GM10248 (cell line): Measurements from ENCODE around the gene SH3GLB1.

Experiments used
- CTCF ChIA-PET: fragments of 300-600 bp; sonication (Branson Sonifier 250); formaldehyde crosslinking; extraction: SDS; loops from one replicate; lab custom pipeline; 2021; ENCODE audit warnings: antibody characterized with exemption; lab: Yijun Ruan, JAX
- POLR2A ChIA-PET: fragments of 350-650 bp; sonication (Branson Sonifier 250); formaldehyde crosslinking; extraction: SDS; loops from one replicate; lab custom pipeline; 2020; ENCODE audit warnings: antibody characterized with exemption; lab: Yijun Ruan, JAX
- DNase-seq: peaks from one replicate; pipeline ENCODE4 v3.0.0; 2012; ENCODE audit errors: extremely low spot score
- TF ChIP-seq, protein P1 (sequence below): IDR thresholded peaks from 2 replicates; pipeline ENCODE4 v1.5.1; 2012; ENCODE audit warnings: mild to moderate bottlenecking, low read depth; ENCODE audit errors: extremely low read depth, missing control alignments, control extremely low read depth

SH3GLB1 gene

DNA sequence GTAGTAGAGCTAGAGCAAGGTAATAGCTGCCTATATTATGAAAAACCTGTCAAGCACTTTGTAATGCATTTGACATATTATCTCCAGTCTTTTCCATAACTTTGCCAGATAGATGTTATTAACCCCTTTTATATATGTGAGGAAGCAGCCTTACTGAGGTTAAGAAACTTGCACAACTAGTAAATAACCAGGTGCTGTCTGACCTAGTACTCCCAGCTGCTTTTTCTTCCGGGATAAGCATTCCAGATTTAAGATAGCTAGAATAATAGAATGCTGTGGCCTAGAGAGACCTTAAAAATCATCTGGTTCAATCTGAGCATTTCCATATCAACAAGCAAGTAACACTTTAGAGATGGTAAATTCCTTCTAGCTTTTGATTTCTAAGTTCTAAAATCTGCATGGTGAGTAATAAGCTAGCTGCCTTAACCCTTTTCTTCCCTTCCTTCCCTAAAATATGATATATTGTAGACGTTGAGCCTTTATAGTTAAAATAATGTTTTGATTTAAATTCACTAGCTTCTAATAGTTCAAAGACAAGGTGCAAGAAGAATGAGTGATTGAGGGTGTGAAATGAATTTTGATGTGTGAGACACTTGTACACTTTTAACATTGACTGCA, 1.8 kb downstream of the SH3GLB1 start:
- POLR2A ChIA-PET: no interaction called here

DNA sequence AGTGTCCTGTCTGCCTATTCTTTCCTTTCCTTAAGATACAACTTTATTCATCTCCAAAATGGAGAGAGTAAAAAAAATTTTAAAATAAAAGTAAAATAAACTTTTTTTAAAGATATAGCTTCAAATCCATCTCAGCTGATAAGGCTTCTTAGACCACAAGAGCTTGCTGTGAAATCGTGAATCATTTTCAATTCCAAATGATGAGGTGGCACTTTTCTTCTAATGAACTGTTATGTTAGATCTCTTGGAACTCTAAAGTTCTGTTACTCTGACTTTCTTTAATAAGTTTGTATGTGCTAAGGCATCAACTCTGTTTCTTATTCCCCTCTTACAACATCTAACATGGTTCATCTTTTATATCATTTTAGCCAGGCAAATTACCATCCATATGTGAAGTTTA, 4.5 kb downstream of the SH3GLB1 start:
- ChIA-PET POLR2A (no interaction called here), CTCF (interaction anchor here (1.0 to 1.1 kb wide), 2 partner anchors 9 to 14 kb away, joined by 3 read pairs; no protein-coding TSS in a partner anchor)
- TF ChIP-seq, protein P1, sequence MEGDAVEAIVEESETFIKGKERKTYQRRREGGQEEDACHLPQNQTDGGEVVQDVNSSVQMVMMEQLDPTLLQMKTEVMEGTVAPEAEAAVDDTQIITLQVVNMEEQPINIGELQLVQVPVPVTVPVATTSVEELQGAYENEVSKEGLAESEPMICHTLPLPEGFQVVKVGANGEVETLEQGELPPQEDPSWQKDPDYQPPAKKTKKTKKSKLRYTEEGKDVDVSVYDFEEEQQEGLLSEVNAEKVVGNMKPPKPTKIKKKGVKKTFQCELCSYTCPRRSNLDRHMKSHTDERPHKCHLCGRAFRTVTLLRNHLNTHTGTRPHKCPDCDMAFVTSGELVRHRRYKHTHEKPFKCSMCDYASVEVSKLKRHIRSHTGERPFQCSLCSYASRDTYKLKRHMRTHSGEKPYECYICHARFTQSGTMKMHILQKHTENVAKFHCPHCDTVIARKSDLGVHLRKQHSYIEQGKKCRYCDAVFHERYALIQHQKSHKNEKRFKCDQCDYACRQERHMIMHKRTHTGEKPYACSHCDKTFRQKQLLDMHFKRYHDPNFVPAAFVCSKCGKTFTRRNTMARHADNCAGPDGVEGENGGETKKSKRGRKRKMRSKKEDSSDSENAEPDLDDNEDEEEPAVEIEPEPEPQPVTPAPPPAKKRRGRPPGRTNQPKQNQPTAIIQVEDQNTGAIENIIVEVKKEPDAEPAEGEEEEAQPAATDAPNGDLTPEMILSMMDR: no peak
- DNase-seq: no peak

More for the DNA sequence above, 1.8 kb downstream of the SH3GLB1 start:
- DNase-seq: no peak
- CTCF ChIA-PET: interaction anchor here (0.8 to 5.3 kb wide), 9 partner anchors 11 to 377 kb away, joined by 3 to 143 read pairs (median 18); no protein-coding TSS in a partner anchor
- TF ChIP-seq, protein P1: no peak

DNA sequence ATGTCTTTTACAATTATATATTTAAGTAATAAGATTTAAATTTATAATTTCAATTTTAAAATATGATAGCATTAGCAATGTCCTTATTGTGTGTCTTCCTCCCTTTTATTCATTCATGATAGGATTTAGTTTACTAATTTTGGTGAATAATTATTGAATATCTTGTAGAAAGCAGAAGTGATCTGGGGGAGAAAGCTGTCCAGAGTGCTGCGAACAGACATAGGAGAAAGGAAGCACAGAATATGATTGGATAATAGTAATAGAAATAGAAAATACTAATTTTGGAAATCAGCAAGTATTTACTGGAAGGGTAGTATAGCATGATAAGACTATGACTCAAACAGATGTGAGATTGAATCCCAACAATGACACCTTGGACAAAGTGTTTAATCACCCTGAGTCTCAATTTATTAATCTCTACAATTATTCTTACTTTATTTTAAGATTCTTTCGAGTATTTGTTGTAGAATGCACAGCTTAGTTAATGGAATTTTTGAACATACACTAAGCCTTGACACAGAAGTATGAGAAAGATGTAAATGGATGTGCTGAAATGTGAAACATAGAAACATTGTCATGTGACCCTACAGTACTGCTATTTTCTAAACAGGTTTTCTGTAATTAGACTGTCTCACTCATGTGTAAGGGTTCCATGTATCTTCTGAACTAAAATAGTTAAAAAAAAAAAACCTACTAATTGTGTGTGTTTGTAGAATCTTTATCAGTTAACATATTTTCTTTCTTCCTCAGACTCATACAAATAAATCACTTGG, 7.9 kb downstream of the SH3GLB1 start:
- no peak for DNase-seq
- POLR2A ChIA-PET: no interaction called here
- TF ChIP-seq, protein P1: no peak
- CTCF ChIA-PET: interaction anchor here (0.9 to 9.9 kb wide), 2 partner anchors 7 to 12 kb away, joined by 3 to 143 read pairs; partner anchors contain the start of gene SH3GLB1

GRCh38 chr1:86713477-86713876, 9.1 kb downstream of the SH3GLB1 start:
- ChIA-PET POLR2A (interaction anchor here (1.2 kb wide), 1 partner anchor 9 kb away, joined by 3 read pairs; the partner anchor contains the start of gene SH3GLB1), CTCF (interaction anchor here (0.9 to 9.9 kb wide), 4 partner anchors 8 to 370 kb away, joined by 3 to 143 read pairs (median 4); partner anchors contain the start of gene SH3GLB1)
- TF ChIP-seq, protein P1: no peak
- no peak for DNase-seq

- ChIA-PET CTCF (interaction anchor here (1.5 to 9.9 kb wide), 2 partner anchors 9 kb away, joined by 5 to 143 read pairs; partner anchors contain the start of gene SH3GLB1), POLR2A (interaction anchor here (1.2 kb wide), 1 partner anchor 10 kb away, joined by 3 read pairs; the partner anchor contains the start of gene SH3GLB1)
- no peak for DNase-seq
- TF ChIP-seq, protein P1: no peak
Observed at GRCh38 chr1:86714159-86714558, 9.8 kb downstream of the SH3GLB1 start.

GRCh38 chr1:86714561-86715244, 10.3 kb downstream of the SH3GLB1 start:
- TF ChIP-seq, protein P1: no peak
- POLR2A ChIA-PET: no interaction called here
- CTCF ChIA-PET: interaction anchor here (0.9 to 9.9 kb wide), 2 partner anchors 10 to 11 kb away, joined by 3 to 143 read pairs; partner anchors contain the start of gene SH3GLB1

More at GRCh38 chr1:86714561-86715244, 10.3 kb downstream of the SH3GLB1 start:
- DNase-seq: no peak
